D721Med (cell line): Measurements from ENCODE around the gene MTG2.

Experiments used
- DNase-seq: peaks from one replicate; pipeline ENCODE4 v3.0.0; 2011; ENCODE audit warnings: low spot score; ENCODE audit not compliant: insufficient read length
- FAIRE-seq: peaks from 2 replicates; lab custom pipeline; 2011; peaks lifted over from hg19 to GRCh38; lab: Jason Lieb, UNC
- TF ChIP-seq, protein P1 (sequence below): IDR thresholded peaks from 2 replicates; pipeline ENCODE4 v1.5.1; 2012; ENCODE audit warnings: mild to moderate bottlenecking, control low read depth; ENCODE audit not compliant: insufficient read depth; ENCODE audit errors: missing control alignments

Gene MTG2

DNA sequence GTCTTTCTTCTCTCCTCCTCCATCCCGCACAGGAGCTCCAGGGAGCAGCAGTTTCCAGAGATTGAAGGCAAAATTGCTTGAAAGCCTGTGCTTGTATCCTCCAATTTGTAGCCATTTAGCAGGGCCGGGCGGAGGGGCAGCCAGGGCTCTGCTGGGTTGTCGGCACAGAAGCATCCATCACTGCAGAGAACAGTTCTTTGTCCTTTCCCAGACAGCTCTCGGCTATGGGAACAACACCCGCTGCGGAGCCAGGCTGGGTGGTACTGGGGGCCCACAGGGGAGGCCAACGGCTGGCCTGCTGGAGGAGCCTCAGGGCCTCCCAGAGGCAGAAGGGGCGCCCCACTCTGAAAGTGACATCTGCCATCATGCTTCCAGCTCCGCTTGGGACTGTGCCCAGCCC, 29.5 kb downstream of the MTG2 start:
- DNase-seq (no peak), FAIRE-seq (no peak)
- TF ChIP-seq, protein P1, sequence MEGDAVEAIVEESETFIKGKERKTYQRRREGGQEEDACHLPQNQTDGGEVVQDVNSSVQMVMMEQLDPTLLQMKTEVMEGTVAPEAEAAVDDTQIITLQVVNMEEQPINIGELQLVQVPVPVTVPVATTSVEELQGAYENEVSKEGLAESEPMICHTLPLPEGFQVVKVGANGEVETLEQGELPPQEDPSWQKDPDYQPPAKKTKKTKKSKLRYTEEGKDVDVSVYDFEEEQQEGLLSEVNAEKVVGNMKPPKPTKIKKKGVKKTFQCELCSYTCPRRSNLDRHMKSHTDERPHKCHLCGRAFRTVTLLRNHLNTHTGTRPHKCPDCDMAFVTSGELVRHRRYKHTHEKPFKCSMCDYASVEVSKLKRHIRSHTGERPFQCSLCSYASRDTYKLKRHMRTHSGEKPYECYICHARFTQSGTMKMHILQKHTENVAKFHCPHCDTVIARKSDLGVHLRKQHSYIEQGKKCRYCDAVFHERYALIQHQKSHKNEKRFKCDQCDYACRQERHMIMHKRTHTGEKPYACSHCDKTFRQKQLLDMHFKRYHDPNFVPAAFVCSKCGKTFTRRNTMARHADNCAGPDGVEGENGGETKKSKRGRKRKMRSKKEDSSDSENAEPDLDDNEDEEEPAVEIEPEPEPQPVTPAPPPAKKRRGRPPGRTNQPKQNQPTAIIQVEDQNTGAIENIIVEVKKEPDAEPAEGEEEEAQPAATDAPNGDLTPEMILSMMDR: no peak

DNA sequence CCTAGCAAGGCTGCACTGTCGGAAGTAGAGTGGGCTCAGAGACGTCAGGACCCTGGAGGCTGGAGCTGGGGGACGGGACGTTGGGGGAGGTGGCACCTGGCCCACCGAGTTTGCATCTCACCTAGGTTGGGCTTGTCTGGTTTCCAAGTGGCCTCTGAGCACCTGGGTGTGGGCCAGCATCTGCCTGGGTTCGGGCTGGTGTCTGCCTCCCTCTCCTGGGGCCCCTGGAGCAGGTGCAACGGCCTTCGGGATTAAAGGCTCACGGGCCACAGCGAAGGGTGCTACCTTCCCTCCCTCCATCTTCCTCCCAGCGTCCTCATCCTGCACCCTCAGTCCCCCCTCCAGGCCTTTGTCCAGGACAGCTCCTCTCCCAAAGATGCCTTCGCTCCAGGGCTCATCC, 31.2 kb downstream of the MTG2 start:
- TF ChIP-seq, protein P1: no peak
- FAIRE-seq: no peak
- no peak for DNase-seq

DNA sequence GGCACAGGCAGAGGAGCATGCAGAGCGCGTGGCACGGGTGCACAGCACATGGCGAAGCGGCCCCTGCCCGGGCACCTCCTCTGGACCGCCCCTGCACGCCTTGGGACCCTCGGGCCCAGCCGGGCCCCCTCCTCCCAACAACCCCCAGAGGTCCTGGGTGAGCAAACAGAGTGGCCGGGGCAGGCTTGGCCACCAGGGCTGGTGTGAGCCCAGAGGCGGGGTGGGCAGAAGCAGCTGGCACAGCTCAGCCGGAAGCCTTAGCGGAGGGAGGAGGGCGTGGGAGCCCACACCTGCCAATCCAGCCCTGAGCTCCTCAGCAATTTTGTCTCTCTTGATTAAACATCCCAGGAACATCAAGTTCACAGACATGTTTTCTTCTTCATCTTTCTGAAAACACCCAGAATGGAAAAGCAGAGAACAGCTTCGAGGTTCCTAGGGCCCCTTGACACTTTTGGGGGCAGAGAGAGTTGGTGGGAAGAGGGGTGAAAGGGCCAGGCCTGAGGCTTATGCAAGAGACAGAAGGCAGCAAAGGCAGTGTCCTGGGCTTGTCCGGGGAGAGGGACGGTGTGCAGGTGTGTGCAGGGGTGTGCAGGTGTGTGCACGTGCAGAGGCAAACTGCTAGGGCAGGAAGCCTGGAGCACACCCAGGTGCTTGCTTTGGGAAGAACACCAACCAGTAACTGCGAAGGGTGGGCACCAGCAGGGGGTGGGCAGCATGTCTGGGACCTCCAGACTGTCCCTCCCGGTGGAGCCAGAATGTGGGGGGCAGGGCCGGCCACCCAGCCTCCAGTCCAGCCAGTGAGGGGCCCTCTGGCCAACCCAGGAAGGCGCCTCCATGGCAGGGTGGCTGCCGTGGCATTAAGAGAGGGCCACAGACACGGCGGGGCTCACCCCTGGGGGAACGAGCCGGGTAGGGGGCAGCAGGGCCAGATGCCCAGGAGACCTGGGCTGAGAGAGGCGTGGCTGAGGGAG, 32.5 kb downstream of the MTG2 start:
- no peak for FAIRE-seq
- no peak for DNase-seq
- TF ChIP-seq, protein P1: no peak

DNA sequence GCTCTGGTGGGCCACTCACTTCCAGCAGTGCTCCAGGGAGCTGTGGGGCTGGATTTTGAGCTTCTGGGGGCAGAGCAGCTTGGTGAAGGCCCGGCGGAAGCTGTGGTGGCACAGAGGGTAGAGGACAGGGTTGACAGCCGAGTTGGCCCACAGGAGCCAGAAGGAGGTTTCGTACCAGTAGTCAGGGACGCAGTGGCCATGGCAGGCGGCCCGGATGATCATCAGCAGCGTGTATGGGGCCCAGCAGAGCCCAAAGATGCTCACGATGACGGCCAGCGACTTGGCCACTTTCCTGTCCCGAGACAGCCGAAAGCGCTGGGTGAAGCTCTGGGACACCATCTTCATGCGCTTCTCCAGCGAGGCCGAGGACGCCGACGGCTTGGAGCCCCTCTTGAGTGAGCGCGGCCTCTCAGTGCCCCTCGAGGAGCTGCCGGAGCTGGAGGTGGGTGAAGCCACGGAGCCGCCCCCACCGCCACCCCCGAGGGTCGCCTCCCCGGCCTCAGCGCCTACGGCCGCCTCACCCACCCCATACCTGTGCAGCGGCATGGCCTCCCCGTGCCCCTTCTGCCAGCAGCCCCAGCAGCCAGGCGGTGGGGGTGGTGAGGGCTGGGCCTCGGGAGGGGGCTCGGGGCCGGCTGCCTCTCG, 33.3 kb downstream of the MTG2 start:
- TF ChIP-seq, protein P1: no peak
- no peak for DNase-seq
- FAIRE-seq: no peak

DNA sequence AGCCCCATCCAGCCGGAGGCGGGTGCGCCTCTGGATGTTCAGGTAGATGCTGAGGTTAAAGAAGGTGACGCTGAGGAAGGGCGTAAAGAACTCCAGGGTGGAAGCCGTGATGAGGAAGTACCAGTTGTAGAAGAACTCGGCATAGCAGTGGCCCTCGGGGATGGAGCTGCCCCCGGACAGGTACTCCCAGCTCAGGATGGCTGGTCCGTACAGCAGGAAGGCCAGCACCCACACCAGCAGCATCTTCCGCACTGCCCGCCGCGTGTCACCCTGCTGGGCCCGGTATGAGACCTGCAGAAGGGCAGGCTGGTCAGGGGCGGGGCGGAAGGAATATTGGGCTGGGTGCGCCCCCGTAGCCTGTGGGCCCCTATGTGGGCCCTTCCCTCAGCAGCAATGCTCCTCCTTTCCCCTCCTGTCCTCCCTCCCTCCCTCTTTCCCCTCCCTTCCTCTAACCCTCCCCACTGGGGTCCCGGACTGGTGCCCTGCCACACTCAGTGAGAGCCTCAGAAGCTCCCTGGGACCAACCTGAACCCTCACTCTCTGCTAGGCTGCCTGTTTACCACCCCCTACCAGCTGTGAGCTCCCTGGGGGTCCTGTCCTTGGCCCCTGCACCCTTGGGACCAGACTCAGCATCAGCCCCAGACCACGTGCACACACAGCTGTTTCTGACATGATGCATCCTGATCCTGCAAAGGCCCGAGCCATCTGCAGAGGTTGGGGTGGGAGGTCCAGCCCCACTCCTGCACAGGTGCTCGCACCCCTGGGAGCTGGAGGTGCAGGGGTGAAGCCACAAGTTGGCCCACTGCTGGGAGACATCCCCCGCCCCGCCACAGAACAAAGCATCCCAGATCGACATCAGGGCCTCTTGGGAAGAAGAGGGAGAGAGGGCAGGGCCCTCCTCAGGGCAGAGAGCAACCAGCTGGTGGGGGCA, 34.1 kb downstream of the MTG2 start:
- no peak for FAIRE-seq
- TF ChIP-seq, protein P1: no peak
- DNase-seq: no peak

DNA sequence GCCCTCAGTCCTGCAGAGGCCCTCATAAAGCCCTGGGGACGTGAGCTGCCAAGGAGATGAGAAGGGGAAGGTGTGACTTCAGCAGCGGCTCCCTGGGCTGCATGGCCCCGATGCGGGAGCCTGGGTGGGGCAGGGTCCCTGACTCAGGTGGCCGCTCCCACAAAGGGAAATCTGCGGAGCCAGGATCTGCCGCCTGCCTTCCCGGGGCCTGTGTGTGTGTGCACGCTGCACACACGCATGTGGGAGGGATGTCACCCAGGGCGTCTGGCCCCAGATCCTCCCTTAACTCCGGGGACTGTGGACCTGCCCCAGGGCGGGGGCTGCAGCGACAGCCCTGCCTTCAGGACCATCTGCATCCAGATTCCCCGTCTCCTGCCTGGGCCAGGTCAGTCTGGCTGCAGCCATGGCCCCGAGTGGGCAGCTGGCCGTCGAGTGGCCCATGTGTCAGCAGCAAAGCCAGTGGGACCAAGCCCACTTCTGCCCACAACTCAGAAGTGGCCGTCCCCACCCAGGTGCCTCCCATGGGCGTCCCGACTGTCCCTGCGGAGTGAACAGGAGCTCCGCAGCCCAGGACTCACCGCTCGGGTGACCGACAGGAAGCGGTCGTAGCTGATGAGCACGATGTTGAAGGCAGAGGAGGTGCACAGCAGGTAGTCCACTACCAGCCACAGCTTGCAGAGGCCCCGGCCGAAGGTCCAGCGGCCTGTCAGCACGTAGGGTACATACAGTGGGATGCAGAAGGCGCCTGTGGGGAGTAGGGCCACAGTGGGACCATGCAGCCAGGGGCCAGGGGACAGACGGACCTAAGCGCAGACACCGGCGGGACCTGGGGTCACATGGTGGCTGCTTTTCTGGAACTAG, 35.3 kb downstream of the MTG2 start:
- TF ChIP-seq, protein P1: no peak
- FAIRE-seq: no peak

More for the DNA sequence above, 35.3 kb downstream of the MTG2 start:
- DNase-seq: no peak
